Limb (tissue), 2 donors: ENCODE data around the gene KYNU.
"Not testable (repeated sequence)": the region's sequence is repeated elsewhere in the genome, so short reads cannot be mapped to it uniquely, and the experiment has no call there.

Experiments used
- DNase-seq, 2 donors: peaks; one replicate each; pipeline ENCODE4 v3.0.0-alpha.2; 2016; ENCODE audit errors: extremely low spot score in 2 of 2

KYNU gene

DNA sequence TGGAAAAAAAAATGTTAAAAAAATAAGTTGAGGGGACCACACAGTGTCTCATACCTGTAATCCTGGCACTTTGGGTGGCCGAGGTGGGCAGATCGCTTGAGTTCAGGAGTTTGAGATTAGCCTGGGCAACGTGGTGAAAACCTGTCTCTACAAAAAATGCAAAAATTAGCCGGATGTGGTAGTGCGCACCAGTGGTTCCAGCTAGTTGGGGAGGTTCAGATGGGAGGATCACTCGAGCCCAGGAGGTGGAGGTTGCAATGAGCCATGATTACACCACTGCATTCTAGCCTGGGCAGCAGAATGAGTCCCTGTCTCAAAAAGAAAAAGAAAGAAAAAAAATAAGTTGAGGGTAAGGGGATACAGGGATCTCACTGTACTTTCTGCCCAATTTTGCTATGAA lies 6.1 kb upstream of the KYNU start:
- DNase-seq, result no peak

DNA sequence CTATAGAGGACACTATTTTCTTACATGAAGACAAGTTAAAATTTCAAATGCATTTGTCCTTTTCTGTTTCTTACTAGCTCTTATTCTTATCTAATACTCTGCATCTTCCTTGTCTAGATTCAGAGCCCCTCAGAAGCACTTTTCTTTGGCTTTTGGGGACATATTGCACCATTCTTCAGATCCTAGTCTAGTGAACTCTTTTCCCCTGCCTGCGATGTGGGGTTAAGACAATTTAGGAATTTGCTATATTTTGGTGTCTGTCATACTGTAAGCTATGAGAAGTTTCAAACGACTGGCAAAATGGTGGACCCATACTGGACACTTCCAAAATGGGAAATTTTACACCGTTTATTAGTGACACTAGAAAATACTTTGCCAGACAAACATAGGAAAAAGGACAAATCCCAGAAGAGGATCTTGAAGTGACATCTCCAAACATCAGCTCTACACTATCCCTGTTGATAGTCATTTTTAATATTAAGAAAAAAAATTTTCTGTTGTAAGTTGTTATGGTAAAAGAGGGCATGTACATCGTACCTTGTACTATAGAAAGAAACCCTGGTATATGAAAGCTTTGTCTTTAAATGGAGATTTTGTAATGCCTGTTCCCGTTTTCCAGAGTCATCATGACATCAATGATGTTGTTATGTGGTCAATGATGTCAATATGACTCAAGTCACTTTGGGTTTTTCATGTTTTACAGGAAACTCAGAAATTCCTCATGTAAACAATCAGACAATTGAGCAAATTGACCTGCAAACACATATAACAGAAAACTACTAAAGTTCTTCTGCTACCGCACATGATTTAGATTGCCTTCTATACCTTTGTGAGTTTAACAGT lies 4.4 kb upstream of the KYNU start:
- DNase-seq, result no peak

DNA sequence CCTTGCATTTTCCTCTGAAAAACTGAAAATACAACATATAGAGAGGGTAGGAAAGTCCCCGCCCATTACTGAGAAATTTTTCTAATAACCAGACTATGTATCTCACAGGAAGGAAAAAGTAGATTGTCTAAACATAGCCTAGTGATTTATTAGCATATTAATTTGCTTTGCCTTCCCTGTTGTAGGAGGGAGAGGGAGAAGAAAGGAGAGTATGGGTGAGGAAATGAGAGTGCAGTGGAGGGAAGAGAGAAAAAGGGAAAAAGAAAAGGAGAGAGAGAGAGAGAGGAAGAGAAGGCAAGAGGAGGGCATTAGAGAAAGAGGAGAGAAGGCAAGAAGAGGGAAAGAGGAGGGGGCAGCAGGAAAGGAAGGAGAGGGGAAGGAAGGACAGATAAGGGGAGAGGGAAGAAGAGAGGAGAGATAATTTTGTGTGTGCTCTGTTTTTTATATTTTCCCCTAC lies 3.6 kb upstream of the KYNU start:
- no peak for DNase-seq

DNA sequence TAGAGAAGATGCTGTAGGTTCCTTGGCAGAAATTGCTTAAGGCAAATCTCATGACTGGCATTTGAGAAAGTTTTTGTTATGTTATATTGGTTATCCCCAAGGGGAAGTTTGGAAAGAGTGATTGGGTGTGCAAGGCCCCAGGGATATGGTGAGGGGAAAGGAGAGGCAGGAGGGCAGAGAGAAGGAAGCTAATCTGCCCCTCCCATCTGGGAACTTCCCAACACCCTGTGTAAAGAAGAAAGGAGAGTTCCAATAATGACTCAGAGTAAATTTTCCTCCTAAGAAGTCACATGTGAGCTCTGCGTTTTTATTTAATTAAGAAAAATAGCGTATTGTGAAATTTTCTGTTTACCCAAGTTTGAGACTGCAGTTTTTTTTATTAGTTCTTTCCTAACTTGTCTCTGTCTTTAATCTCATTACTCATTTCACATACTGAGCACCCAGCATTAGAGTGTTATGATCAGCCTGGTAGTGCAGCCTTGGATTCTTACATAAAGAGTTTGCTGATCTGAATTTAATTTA lies 3.1 kb upstream of the KYNU start:
- DNase-seq, result no peak

DNA sequence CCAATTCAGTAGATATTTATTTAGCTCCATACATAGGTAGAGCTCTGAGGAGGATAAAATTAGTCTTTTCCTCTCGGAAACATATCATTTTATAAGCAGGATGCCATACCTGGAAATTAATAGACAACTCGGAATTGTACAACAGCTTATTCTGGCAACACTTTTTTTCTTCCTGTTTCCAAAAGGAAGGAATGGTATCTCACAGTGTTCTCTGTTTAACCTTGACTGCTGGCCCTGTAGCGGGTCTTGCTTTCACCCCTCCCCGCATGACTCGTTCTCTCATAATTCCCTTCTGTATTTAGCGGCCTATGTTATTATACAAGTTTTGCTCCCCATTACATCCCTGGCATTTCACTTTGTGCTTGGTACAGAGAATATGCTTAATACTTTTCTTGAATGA lies 2.5 kb upstream of the KYNU start:
- DNase-seq, result no peak

DNA sequence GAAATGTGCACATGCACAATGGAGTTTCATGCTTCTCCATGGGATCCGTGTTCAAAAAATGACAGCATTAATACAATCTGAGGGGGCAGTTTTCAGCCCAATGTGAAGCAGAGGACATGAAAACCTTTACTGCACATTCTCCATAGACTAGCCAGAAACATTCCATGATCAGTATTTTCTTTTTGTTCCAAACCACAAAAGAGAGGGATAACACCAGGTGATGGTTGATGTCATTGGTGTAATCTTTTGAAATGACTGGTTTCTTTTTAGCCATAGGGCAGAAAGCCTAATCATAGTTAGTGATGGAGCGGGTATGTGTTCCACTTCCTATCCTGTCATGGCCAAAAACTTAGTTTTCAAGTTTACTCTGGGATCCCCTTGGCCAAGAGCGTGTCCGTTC lies 1.8 kb upstream of the KYNU start:
- DNase-seq, result no peak

DNA sequence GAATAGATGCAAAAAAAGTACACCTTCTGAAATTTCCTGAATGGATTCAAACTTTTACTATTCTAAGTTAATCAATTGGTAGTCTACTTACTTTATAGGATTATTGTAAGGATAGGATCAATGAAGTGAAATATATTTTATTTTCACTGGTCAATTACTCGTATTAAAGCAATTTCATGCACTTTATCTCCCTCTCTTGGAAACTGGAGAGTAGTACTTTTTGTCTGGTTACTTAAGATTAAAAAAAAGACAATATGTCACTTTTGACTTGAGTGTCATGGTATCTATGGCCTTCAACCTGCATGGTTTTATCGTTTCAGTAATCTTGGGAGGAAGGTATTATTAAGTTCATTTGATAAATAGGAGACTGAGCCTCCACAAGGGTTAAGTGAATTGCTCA lies 1.0 kb upstream of the KYNU start:
- no peak for DNase-seq

DNA sequence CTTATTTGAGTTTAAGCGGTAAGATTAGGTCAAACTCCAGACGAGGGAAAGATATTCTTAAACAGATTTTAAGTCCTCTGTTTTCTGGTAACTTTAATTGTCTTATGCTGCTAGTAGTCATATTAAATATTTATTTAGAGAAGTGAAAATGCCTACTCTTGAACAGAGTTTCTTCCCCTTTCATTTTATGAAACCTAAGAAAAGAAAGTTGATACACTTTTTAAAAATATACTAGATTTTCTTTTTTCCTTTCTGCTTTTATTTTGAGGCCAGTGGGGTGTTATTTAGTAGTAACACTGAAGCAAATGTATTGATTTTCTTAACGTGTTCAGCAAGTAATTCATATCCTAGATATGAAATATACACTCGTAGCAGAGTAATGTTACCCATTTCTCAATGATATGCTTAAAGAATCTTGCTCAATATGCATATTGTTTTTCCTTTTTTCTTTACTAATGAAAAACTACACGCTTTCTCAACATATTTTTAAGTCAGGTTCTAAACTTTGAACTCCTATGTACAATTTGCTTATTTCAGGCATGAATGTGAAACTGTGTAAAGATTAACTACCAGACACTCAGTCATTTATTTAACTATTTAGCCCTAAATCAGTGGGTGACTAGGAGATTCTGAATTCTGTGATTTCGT lies 691 bp downstream of the KYNU start:
- DNase-seq, result no peak

DNA sequence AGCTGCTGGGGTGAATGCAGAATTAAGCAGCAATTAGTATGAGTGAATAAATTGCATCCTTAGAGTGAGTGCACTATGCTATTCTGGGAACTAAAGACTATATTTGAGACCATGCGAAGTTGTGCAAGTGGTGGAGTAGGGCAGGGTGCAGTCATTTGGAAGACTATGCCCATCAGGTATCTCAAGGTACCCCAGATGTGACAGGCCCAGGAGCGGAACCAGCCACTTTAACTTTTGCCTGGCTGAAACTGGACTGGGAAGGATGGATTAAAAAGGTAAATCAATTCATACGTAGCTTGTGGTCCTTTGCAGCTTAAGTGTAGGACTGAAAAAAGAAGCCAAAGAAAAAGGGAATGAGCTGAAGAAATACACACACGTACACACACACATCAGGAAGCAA lies 1.7 kb downstream of the KYNU start:
- DNase-seq, result no peak

DNA sequence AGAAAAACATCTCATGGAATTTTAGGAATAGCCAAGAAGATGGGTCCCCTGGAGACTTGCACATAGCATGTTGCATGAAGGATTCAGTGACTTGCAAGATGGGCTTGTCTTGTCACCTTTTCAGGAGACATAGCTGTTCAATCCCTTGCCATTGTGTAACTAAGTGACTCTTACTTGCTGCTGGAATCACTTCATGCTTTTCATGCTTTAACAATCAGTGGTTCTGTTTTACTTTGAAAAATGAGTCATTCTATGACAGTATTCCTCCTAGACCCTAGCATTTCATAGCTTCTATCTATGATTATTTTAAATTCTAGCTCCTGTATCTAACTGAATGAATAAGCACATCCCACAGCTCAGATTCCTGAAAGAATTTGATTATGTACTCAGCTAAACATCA lies 2.8 kb downstream of the KYNU start:
- DNase-seq, result no peak

DNA sequence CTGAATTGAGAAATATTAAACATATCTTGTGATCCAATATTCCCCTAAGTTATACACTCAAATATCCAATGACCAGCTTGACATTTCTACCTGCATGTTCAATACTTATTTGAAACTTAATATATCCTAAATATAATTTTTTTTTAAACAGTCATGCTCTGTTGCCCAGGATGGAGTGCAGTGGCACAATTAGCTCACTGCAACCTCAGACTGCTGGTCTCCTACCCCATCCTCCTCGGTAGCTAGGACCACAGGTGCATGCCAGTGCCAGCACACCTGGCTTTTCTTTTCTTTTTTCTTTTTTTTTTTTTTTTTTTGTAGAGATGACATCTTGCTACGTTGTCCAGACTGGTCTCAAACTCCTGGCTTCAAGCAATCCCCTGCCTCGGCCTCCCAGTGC lies 4.2 kb downstream of the KYNU start:
- no peak for DNase-seq

DNA sequence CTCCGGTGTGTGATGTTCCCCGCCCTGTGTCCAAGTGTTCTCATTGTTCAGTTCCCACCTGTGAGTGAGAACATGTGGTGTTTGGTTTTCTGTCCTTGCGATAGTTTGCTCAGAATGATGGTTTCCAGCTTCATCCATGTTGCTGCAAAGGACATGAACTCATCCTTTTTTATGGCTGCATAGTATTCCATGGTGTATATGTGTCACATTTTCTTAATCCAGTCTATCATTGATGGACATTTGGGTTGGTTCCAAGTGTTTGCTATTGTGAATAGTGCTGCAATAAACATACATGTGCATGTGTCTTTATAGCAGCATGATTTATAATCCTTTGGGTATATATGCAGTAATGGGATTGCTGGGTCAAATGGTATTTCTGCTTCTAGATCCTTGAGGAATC lies 5.0 kb downstream of the KYNU start:
- not testable (repeated sequence) for DNase-seq

DNA sequence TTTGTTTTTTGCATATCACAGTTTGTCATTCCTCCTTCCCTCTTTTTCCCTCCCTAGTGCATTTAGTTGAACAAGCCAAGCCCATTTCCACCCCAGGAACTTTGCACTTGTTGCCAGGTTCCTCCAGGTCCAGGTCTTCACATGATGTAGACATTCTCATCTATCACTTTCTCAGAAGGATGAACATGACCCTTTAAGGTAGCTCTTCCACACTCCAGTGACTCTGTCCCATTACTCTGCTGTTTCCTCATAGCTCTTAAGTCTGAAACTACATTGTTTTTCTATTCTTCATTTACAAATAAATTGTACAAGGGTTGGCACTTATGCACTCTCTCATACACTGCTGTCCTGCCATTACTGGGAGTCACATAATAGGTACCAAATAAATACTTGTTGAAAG lies 6.1 kb downstream of the KYNU start:
- no peak for DNase-seq

DNA sequence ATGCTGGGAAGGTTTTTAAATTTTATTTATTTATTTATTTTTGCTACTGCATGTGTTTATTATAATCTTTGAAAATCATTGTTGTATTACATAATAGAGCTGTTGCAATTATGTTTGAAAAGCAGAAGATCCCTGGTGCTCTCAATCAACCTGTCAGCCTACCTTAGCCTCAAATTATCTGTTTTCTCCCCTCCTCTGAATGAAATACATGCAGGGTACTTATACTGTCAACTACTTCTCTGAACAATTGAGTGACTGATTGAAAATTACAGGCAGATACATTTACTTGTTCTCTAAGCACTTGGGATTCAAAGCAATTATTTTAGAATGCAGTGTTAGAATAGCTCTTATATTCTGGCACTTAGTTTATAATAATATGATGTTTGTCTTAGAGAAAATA lies 8.1 kb downstream of the KYNU start:
- DNase-seq, result no peak

DNA sequence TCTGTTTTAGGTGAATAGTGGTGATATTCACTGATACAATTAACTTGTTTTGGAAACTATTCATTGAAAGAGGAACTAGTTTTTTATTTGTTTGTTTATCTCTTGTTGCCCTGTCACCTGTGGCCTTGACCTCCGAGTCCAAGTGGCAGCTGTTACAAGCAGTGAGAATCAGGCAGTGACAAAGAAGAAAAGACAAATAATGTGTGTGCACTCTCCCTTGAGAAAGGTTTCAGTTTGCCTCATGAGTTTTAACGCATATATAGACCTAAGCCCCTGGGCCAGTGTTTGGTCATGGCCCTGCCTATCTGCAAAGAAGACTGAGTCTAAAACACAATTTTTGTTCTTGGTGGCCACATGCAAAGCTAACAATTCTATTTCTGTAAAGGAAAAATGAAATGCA lies 15.3 kb downstream of the KYNU start:
- no peak for DNase-seq

DNA sequence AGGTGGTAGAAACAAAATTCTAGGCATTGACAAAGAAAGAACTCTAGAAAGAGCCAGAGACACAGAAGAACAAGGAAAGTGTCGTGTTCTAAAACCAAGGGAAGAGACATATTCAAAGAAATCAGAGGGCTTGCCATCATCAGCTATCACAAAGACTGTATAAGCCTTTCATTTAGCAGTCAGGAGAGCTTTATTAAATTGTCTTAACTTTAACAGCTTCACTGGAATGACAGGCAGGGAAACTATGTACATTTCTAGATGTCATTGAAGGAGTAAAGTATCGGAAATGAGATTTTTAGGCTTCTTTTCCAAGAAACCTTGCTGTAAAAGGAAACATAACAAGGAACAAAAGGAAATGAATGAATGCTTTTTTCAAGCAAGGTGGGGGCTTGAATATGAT lies 15.8 kb downstream of the KYNU start:
- DNase-seq, result no peak

DNA sequence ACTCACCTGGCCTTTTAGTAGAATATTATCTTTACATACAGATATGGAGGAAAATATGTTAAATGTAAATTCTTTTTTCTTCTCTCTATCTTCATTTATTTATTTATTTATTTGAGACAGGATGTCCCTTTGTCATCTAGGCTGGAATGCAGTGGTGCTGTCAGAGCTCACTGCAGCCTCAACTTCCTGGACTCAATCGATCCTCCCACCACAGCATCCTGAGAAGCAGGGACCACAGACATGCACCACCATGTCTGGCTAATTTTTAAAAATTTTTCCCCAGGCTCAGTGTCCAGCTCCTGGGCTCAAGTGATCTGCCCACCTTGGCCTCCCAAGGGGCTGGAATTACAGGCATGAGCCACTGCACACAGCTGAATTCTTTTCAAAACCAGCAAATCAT lies 20.3 kb downstream of the KYNU start:
- no peak for DNase-seq

DNA sequence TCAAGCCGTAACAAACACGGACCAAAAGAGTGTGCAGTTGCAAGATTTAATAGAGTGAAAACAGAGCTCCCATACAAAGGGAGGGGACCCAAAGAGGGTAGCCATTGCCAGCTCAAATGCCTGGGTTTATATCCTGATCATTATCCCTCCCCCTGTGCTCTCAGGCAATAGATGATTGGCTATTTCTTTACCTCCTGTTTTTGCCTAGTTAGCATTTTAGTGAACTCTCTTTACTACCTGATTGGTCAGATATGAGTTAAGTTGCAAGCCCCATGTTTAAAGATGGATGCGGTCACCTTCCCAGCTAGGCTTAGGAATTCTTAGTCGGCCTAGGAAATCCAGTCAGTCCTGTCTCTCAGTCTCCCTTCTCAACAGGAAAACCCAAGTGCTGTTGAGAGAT lies 22.9 kb downstream of the KYNU start:
- DNase-seq, result not testable (repeated sequence)

DNA sequence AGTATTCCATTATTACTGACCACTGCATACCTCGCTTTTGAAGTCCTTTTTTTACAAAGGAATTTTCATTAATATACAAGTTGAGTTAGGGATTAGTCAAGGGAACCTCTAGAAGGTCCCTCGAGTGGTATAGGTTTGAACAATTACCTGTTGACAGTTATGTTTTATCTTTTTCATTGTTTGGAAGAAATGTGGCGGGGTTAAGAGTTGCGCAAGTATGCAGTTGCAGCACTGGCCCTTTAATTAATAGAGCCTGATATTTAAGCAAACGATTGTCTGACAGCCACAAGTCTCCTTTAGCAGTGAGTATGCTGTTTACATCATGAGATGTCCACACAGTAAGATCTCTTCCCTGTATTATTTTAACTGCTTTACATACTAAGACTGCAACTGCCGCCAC lies 24.3 kb downstream of the KYNU start:
- no peak for DNase-seq

DNA sequence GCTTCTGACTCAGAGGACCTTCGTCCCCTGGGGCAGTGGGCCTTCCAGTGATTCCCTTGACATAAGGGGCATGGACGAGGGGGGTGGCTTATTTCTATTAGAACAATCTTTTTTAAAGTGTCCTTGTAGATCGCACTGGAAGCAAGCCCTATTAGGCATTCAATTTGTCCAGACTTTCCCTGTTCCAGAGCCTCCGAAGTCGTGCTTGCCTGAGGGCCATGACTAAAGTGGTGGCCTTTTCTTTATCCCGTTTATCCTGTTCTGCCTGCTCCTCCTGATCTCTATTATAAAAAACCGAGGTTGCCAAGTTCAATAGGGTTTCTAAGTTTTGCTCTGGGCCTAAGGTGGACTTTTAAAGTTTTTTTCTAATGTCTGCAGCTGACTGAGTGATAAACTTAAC lies 26.3 kb downstream of the KYNU start:
- not testable (repeated sequence) for DNase-seq

DNA sequence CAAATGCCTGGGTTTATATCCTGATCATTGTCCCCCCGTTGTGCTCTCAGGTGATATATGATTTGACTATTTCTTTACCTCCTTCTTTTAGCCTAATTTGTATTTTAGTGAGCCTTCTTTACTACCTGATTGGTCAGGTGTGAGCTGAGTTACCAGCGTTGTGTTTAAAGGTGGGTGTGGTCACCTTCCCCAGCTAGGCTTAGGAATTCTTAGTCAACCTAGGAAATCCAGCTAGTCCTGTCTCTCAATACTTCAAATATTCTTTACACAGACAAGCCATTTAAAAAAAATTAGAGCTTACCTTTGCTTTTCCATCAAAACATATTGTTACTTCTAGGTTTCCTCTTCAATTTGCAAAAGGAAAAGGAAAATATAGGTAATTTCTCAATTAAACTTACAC lies 30.2 kb downstream of the KYNU start:
- no peak for DNase-seq

DNA sequence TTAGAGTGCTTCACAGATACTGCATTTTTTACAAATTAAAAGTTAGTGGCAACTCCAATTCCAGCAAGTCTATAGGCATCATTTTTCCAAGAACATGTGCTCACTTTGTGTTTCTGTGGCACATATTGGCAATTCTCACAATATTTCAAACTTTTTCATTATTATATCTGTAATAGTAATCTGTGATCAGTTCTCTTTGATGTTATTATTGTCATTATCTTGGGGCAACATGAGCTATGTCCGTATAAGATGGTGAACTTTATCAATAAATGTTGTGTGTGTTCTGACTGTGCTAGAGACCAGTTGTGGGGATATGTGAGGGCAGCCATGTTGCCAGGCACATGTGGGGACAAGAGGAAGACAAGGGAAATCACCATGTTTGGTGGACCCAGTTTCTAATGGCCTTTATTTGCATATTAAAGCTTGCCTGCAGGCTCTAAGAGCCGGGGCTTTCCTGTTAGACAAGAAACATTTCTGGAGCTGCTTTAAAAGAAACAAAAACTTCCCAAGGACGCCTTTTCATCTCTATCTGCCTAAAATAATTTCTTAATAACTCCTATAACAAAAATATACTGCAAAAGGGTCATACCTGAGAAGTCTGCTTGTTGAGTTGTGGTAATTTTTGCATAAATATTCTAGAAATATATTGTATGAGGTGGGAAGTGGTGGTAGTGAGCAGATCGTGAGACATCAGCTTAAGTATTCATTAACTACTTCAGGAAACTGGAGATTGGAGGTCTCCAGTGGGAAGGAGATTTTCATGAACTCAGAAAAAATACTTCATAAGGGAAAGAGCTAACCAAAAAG lies 37.2 kb downstream of the KYNU start:
- DNase-seq, result no peak
